HCT116 (cell line): ENCODE measurements around the gene UBR2. TPM values are rescaled to one million over a fixed set of nuclear protein-coding genes. Genes with fewer than 3 reads are reported as not detected.
"Not testable (repeated sequence)": the region's sequence is repeated elsewhere in the genome, so short reads cannot be mapped to it uniquely, and the experiment has no call there.

Experiments
- ATAC-seq: fragments of 200-7000 bp; cut with Tn5 transposase; 2 replicates; pipeline ENCODE4 v1.9.1; 2020; ENCODE audit warnings: mild to moderate bottlenecking, moderate library complexity
- BruUV-seq: library from RNA; stranded (reverse); fragments of 400-500 nt; replicated peaks from 2 replicates; lab custom pipeline; 2021; lab: Mats Ljungman, UMichigan
- CTCF ChIA-PET: fragments of 300-600 bp; sonication (Branson Sonifier 250); formaldehyde crosslinking; loops from one replicate; lab custom pipeline; 2021; ENCODE audit warnings: antibody characterized with exemption; lab: Charles Lee
- POLR2A ChIA-PET: fragments of 300-600, 350-600 bp; sonication (Branson Sonifier 250); formaldehyde crosslinking; loops from one replicate; lab custom pipeline; 2021; ENCODE audit warnings: antibody characterized with exemption; lab: Charles Lee
- RAD21 ChIA-PET, 2 experiments: fragments of 300-600 bp; sonication (Branson Sonifier 250); formaldehyde crosslinking; loops; one replicate each; lab custom pipeline; 2023; ENCODE audit warnings: low total read pairs in 2 of 2; ENCODE audit not compliant: uncharacterized antibody in 2 of 2, unreplicated experiment in 2 of 2, low non-redundant PET in 1 of 2; lab: Charles Lee
- DNase-seq: peaks from one replicate; pipeline ENCODE4 v3.0.0-alpha.2; 2010; ENCODE audit warnings: low read depth, low spot score
- H2AFZ ChIP-seq: fragments of 200-600 bp; shearing (Covaris generic), sonication (generic); 2 replicates; pipeline ENCODE4 v1.6.1; 2017; ENCODE audit warnings: low read depth, mixed run types, mixed read lengths, antibody characterized with exemption, low read length; ENCODE audit not compliant: poor library complexity, severe bottlenecking
- H3K27ac ChIP-seq: 2 replicates; pipeline ENCODE4 v1.5.1; 2012; ENCODE audit warnings: low read depth, low read length
- H3K27me3 ChIP-seq: fragments of 200-600 bp; sonication (generic); 2 replicates; pipeline ENCODE4 v1.6.1; 2016; ENCODE audit warnings: mixed run types, low read length, mixed read lengths; ENCODE audit not compliant: insufficient read depth
- H3K36me3 ChIP-seq, 2 experiments: fragments of 200-500 bp in 1 of 2; fragments of 200-600 bp in 1 of 2; sonication (Bioruptor generic) in 1 of 2; sonication (generic) in 1 of 2; 2 replicates each; pipeline versions ENCODE4 v1.5.1 to v1.6.1; 2014 to 2016; ENCODE audit warnings: low read length in 2 of 2, inconsistent platforms in 1 of 2, mixed read lengths in 1 of 2, mixed run types in 1 of 2; ENCODE audit not compliant: insufficient read depth in 2 of 2, control insufficient read depth in 1 of 2
- H3K4me1 ChIP-seq, 2 experiments: fragments of 200-600 bp in 1 of 2; sonication (generic) in 1 of 2; 2 replicates each; pipeline versions ENCODE4 v1.5.1 to v1.6.1; 2012 to 2017; ENCODE audit warnings: low read length in 2 of 2, inconsistent platforms in 1 of 2, mild to moderate bottlenecking in 1 of 2, mixed read lengths in 1 of 2, mixed run types in 1 of 2, moderate library complexity in 1 of 2; ENCODE audit not compliant: insufficient read depth in 2 of 2, control insufficient read depth in 1 of 2
- H3K4me2 ChIP-seq: fragments of 200-600 bp; sonication (generic); 2 replicates; pipeline ENCODE4 v1.6.1; 2017; ENCODE audit warnings: mixed run types, low read length, mixed read lengths
- H3K4me3 ChIP-seq, 2 experiments: fragments of 200-600 bp in 1 of 2; sonication (generic) in 1 of 2; replicated peaks in 1 of 2; 2 replicates each; pipeline ENCODE4 v1.5.1; 2011 to 2016; ENCODE audit warnings: low read length in 2 of 2, control low read depth in 1 of 2, low read depth in 1 of 2, mild to moderate bottlenecking in 1 of 2, mixed read lengths in 1 of 2, mixed run types in 1 of 2
- H3K79me2 ChIP-seq: fragments of 200-600 bp; sonication (generic); 2 replicates; pipeline ENCODE4 v1.6.1; 2017; ENCODE audit warnings: mild to moderate bottlenecking, mixed run types, low read length, moderate library complexity, mixed read lengths; ENCODE audit not compliant: insufficient read depth
- H3K9ac ChIP-seq: fragments of 200-600 bp; sonication (generic); 2 replicates; pipeline ENCODE4 v1.6.1; 2016; ENCODE audit warnings: low read length, mixed read lengths
- H3K9me2 ChIP-seq: fragments of 200-600 bp; sonication (generic), shearing (Covaris generic); 2 replicates; pipeline ENCODE4 v1.6.1; 2017; ENCODE audit warnings: mixed run types, mild to moderate bottlenecking, moderate library complexity; ENCODE audit not compliant: insufficient read depth
- H3K9me3 ChIP-seq, 2 experiments: fragments of 200-500 bp in 1 of 2; fragments of 200-600 bp in 1 of 2; sonication (Bioruptor generic) in 1 of 2; sonication (generic) in 1 of 2; 2 replicates each; pipeline ENCODE4 v1.6.1; 2014 to 2017; ENCODE audit warnings: low read length in 2 of 2, mixed read lengths in 2 of 2, inconsistent platforms in 1 of 2, low read depth in 1 of 2, mild to moderate bottlenecking in 1 of 2, mixed run types in 1 of 2, moderate library complexity in 1 of 2; ENCODE audit not compliant: control insufficient read depth in 1 of 2, insufficient read depth in 1 of 2
- H4K20me1 ChIP-seq: fragments of 200-600 bp; sonication (generic), shearing (Covaris generic); 2 replicates; pipeline ENCODE4 v1.6.1; 2017; ENCODE audit warnings: mixed run types, mild to moderate bottlenecking, moderate library complexity; ENCODE audit not compliant: insufficient read depth
- ATF3 ChIP-seq: IDR thresholded peaks from 2 replicates; pipeline ENCODE4 v1.6.1; 2012
- CEBPB ChIP-seq: IDR thresholded peaks from 2 replicates; pipeline ENCODE4 v1.6.1; 2012; ENCODE audit warnings: low read depth
- EGR1 ChIP-seq: IDR thresholded peaks from 2 replicates; pipeline ENCODE4 v1.6.1; 2012; ENCODE audit warnings: low read depth
- ELF1 ChIP-seq: IDR thresholded peaks from 2 replicates; pipeline ENCODE4 v1.6.1; 2012; ENCODE audit warnings: low read depth, borderline replicate concordance
- FOSL1 ChIP-seq: IDR thresholded peaks from 2 replicates; pipeline ENCODE4 v1.6.1; 2012; ENCODE audit warnings: low read depth
- JUND ChIP-seq: IDR thresholded peaks from 2 replicates; pipeline ENCODE4 v1.6.1; 2012
- POLR2AphosphoS5 ChIP-seq: IDR thresholded peaks from 2 replicates; pipeline ENCODE4 v1.6.1; 2011; ENCODE audit warnings: mild to moderate bottlenecking, low read depth, low read length, moderate library complexity
- RAD21 ChIP-seq: IDR thresholded peaks from 2 replicates; pipeline ENCODE4 v1.6.1; 2012; ENCODE audit warnings: low read depth, mild to moderate bottlenecking
- TCF7L2 ChIP-seq: IDR thresholded peaks from 2 replicates; pipeline ENCODE4 v1.7.0; 2011; ENCODE audit warnings: borderline replicate concordance, inconsistent platforms; ENCODE audit not compliant: insufficient read depth, insufficient read length; ENCODE audit errors: extremely low read depth
- ZFX ChIP-seq: fragments of 450-650 bp; IDR thresholded peaks from 2 replicates; pipeline ENCODE4 v1.6.1; 2017
- intact Hi-C: fragments of 100-400 bp; cut with micrococcal nuclease; formaldehyde crosslinking; loops from 2 replicates; pipeline ENCODE4 v1.10.0; 2022
- total RNA-seq: library from RNA; stranded (reverse); gene quantifications from one replicate; pipeline ENCODE4 v1.2.1, GENCODE V29; 2021; ENCODE audit not compliant: unreplicated experiment

Gene UBR2
- total RNA-seq, 1 experiment from 2014 or later = 20.5 TPM

DNA sequence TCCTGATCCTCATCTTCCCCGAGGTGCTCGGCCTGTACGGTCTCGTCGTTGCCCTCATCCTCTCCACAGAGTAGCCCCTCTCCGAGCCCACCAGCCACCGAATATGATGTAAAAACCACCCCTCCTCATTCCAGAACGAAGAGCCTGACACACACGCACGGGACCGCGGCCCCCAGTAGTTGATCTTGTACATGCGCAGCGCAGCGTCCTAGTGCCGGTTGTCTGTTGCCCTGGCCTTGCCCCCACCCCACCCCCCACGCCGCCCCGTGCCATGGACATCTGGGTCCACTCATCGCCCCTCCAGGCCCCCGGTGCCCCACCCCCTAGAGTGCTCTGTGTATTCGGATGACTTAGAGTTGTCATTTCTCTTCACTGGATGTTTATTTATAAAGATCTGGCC lies 163.8 kb downstream of the UBR2 start (continued):
- no peak for TF ChIP-seq CEBPB

GRCh38 chr6:42729731-42730130 lies 165.9 kb downstream of the UBR2 start:
- Histone ChIP-seq H3K27me3 (no peaks in the 10 kb centered on the region), H3K9me3 (no peaks in the 10 kb centered on the region), H3K9ac (no peak overlapping the region), H3K36me3 (no peaks in the 10 kb centered on the region), H3K4me2 (no peak overlapping the region), H3K4me1 (peaks cover 4 to 9% of the 10 kb centered on the region in 2 experiments; a peak in 3 of 4 replicates), H3K27ac (no peak overlapping the region)
- intact Hi-C loops = loop anchor here (5.0 to 10.0 kb wide), 2 partner anchors 148 to 655 kb away; partner anchors contain the start of gene RPL7L1
- BruUV-seq = no TSS peak
- DNase-seq = no peak
- ATAC-seq = no peak
- RAD21 ChIA-PET = interaction anchor here in 1 of 2 experiments (1.2 kb wide), 1 partner anchor 69 kb away, joined by 4 read pairs; no protein-coding TSS in a partner anchor
- TF ChIP-seq POLR2AphosphoS5 (no peak), EGR1 (no peak), ATF3 (no peak), TCF7L2 (no peak), FOSL1 (no peak), ELF1 (no peak), JUND (no peak), ZFX (no peak), RAD21 (no peak)
- TF ChIP-seq, all 23 proteins: peak for 0
- no peaks in the 10 kb centered on the region for H3K79me2 ChIP-seq
- no peak overlapping the region for H2AFZ ChIP-seq
- ChIA-PET POLR2A (interaction anchor here (1.0 to 1.6 kb wide), 2 partner anchors 15 to 17 kb away, joined by 3 to 5 read pairs; partner anchors contain the start of gene TBCC), CTCF (interaction anchor here (0.9 kb wide), 1 partner anchor 68 kb away, joined by 3 read pairs; no protein-coding TSS in a partner anchor)
- no peaks in the 10 kb centered on the region for H3K9me2 ChIP-seq
- H3K4me3 ChIP-seq = no peak overlapping the region
- no peaks in the 10 kb centered on the region for H4K20me1 ChIP-seq

DNA sequence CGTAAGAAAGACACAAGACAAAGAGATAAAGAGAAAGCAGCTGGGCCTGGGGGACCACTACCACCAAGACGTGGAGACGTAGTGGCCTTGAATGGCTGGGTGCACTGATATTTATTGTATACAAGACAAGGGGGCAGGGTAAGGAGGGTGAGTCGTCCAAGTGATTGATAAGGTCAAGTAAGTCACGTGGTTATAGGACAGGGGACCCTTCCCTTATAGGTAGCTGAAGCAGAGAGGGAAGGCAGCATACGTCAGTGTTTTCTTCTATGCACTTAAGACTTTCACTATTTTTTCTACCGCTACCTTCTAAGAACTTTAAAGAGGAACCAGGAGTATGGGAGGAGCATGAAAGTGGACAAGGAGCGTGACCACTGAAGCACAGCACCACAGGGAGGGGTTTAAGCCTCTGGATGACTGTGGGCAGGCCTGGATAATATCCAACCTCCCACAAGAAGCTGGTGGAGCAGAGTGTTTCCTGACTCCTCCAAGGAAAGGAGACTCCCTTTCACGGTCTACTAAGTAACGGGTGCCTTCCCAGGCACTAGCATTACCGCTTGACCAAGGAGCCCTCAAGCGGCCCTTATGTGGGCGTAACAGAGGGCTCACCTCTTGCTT lies 170.1 kb downstream of the UBR2 start:
- H3K79me2 ChIP-seq, RAD21 ChIA-PET, H3K9ac ChIP-seq, H3K27me3 ChIP-seq, DNase-seq, H3K4me3 ChIP-seq, intact Hi-C loops, ATAC-seq, H3K4me2 ChIP-seq, H4K20me1 ChIP-seq, H2AFZ ChIP-seq, H3K9me2 ChIP-seq, H3K9me3 ChIP-seq, H3K27ac ChIP-seq, H3K4me1 ChIP-seq, BruUV-seq, H3K36me3 ChIP-seq: not testable (repeated sequence)
- CTCF ChIA-PET = interaction anchor here (1.1 kb wide), 1 partner anchor 8 kb away, joined by 3 read pairs; no protein-coding TSS in a partner anchor
- POLR2A ChIA-PET = interaction anchor here (1.6 kb wide), 1 partner anchor 13 kb away, joined by 5 read pairs; the partner anchor contains the start of gene TBCC
